GM18505 (cell line): Measurements from ENCODE around the gene ESCO1.

Source experiments
- ATAC-seq: cut with Tn5 transposase; IDR thresholded peaks from one replicate; pipeline ENCODE4 v1.9.1; 2021; ENCODE audit not compliant: unreplicated experiment
- POLR2A ChIP-seq: IDR thresholded peaks from 4 replicates; pipeline ENCODE4 v1.6.1; 2011; ENCODE audit warnings: borderline replicate concordance; ENCODE audit not compliant: insufficient read depth, insufficient read length; ENCODE audit errors: extremely low read depth

ESCO1 gene

GRCh38 chr18:21489919-21490495 lies 110.5 kb downstream of the ESCO1 start:
- ATAC-seq: no peak
- no peak for TF ChIP-seq POLR2A

GRCh38 chr18:21489119-21489750 lies 111.3 kb downstream of the ESCO1 start:
- no peak for TF ChIP-seq POLR2A
- no peak for ATAC-seq

DNA sequence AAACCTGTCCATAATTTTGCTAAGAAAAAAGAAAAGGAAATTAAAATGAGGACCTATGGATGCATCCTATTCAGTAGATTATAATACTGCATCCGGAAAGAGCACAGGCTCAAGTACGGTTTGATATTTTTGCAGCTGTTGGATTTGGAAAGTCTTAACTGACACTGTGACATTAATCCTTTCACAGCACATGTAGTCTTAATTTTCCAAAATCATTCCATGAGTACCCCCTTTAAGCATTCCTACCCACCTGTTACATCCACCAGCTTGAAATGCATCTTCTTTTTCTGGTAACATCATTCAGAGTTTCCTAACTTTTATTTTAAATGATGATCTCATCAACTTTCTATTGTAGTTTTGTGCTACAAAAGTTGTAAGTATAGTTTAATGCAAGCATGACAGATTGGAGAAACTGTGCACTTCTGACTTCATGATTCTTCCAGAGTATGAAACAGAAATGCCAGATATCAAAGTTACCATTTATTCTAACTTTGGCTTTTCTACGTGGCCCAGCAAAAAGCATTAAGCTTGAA lies 113.5 kb downstream of the ESCO1 start:
- ATAC-seq: no peak
- no peak for TF ChIP-seq POLR2A

DNA sequence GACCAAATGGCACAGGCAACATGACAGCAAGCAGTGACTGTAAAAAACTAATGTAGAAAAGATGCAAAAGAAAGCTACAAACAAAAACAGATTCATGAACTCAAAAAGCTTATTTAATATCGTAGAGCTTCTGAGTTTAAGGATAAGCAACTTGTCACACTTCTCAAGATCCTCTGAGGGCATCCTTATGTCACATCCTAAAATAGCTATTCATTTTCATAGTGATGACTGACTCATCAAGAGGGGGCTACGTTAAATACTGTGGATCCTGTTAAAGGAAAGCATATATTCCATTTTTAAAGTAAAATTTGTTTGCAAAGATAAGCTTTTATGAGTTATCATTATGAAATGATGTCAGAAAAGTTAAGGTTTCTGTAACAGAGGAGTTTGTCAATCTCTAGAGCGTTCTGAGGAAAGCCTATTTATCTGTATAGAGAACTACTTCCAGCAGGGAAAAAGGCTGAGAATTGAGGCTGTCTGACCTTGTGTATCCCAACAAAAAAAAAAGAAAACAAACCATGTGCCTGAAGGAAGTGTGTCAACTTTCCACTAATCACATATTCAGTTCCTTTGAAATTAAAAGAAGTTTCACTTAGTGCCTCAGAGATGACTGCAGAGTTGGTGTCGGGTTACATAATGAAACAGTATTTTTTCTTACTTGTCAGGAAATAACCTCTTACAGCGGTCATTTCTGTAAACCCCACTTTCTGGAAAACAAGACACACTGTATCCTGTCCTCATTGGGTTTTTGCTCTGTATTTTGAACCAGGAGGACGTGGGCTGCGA lies 115.5 kb downstream of the ESCO1 start:
- no peak for TF ChIP-seq POLR2A
- ATAC-seq: no peak

GRCh38 chr18:21483051-21483450 lies 117.5 kb downstream of the ESCO1 start:
- ATAC-seq: no peak
- TF ChIP-seq POLR2A: no peak

DNA sequence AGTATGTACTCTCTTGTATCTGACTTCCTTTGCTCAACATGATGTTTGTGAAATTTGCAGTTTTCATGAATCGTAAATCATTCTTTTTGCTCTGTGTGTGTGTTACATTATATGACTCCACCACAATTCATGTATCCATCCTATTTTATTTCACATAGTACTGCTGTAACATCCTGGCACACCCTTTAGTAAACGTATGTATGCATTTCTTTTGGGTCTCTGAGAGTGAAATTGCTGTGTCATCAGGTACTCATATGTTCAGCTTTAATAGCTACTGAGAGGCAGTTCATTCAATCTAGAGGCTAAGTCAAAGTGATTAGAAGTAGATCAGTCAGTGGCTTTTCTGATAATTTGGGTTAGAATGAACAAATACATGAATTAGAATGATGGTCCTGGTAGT lies 118.8 kb downstream of the ESCO1 start:
- ATAC-seq: no peak
- no peak for TF ChIP-seq POLR2A

DNA sequence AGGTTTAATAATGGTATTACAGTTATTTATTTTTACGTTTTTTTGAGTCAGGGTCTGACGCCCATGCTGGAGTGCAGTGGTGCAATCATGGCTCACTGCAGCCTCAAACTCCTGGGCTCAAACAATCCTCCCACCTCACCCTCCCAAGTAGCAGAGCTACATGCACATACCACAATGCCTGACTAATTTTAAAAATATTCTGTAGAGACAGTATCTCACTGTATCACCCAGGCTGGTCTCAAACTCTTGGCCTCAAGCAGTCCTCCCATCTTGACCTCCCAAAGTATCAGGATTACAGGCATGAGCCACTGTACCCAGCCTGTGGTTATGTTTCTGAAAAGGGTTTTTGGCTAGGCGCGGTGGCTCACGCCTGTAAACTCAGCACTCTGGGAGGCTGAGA lies 120.8 kb downstream of the ESCO1 start:
- no peak for TF ChIP-seq POLR2A
- no peak for ATAC-seq
